DND-41 (cell line): ENCODE results near the gene SLC43A3.

Source experiments
- EZH2 ChIP-seq: IDR thresholded peaks from 3 replicates; pipeline ENCODE4 v1.6.1; 2012; ENCODE audit warnings: borderline replicate concordance, low read depth, mild to moderate bottlenecking, moderate library complexity, low read length, inconsistent platforms; ENCODE audit not compliant: severe bottlenecking
- TF ChIP-seq, protein P1 (sequence below): IDR thresholded peaks from 2 replicates; pipeline ENCODE4 v1.5.1; 2012; ENCODE audit warnings: borderline replicate concordance, low read length, moderate library complexity, mild to moderate bottlenecking; ENCODE audit not compliant: poor library complexity, severe bottlenecking; ENCODE audit errors: extremely low read depth

DNA sequence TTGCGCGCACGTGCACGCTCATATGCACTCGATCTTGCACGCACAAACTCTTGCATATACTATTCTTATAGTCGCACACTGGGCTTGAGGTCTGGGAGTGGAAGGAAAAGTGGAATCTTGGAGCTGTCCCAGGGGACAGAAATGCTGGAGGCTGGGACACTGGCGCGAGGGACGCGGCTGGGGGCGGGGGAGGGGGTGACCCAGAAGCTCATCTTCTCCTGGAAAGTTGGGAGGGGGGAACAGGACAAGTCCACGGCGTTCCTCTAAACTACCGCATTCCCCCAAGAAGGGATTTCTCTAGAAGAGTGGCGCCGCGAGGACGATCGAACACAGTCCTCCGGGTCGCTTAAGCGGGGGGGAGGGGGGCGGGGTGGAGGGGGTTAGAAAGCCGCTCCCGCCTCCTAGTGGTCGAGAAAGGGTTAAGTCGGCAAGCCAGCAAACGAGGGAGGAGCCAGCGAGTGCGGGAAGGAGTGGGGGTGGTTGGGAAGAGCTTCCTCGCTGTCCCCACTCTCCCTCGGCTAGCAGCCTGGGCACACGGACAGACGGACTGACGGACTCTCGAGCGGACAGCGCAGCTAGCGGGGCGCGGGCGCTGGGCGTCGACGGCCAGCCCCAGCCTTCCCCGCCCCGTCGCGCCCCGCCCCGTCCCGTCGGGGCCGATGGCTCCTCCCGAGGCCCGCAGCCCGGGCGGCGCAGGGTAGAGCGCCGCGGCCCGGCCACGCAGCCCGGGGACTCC lies 33.3 kb upstream of the SLC43A3 start, which contains the start of gene RTN4RL2:
- TF ChIP-seq, protein P1, sequence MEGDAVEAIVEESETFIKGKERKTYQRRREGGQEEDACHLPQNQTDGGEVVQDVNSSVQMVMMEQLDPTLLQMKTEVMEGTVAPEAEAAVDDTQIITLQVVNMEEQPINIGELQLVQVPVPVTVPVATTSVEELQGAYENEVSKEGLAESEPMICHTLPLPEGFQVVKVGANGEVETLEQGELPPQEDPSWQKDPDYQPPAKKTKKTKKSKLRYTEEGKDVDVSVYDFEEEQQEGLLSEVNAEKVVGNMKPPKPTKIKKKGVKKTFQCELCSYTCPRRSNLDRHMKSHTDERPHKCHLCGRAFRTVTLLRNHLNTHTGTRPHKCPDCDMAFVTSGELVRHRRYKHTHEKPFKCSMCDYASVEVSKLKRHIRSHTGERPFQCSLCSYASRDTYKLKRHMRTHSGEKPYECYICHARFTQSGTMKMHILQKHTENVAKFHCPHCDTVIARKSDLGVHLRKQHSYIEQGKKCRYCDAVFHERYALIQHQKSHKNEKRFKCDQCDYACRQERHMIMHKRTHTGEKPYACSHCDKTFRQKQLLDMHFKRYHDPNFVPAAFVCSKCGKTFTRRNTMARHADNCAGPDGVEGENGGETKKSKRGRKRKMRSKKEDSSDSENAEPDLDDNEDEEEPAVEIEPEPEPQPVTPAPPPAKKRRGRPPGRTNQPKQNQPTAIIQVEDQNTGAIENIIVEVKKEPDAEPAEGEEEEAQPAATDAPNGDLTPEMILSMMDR, result peak; percentile 64
- no peak for TF ChIP-seq EZH2
